Astrocyte of the cerebellum (primary cell): Measurements from ENCODE around the gene EYS.

ENCODE experiments used
- DNase-seq: peaks from one replicate; pipeline ENCODE4 v3.0.0-alpha.2; 2011; ENCODE audit warnings: low read depth
- H3K4me3 ChIP-seq: 2 replicates; pipeline ENCODE4 v1.5.1; 2011; ENCODE audit warnings: mild to moderate bottlenecking, low read depth, low read length, moderate library complexity
- in situ Hi-C: cut with HindIII; loops from 2 replicates; pipeline ENCODE4 v1.10.0; 2017; ENCODE audit warnings: low sequenced_read_pairs
- TF ChIP-seq, protein P1 (sequence below): IDR thresholded peaks from 2 replicates; pipeline ENCODE4 v1.5.1; 2012; ENCODE audit warnings: low read length, low read depth, moderate library complexity, mild to moderate bottlenecking; ENCODE audit errors: missing control alignments

Gene EYS

DNA sequence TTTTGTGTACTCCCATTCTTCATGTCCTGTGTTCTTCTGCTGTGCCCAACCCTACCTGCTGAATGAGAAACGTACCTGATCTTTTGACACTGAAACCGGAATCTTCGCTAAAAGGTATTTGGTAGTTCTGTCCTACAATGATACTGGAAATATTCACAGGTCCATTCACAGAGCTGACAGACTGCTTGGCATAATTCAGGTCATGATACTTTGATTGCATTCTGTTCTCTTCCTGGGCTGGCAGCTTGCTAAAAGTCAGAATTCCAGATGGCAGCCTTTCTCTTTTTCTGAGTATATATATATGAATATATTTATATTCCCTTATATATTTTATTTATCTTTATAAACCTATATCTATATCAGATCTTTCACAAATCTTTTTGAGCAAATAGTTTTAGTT lies 1696.4 kb downstream of the EYS start:
- DNase-seq: no peak
- in situ Hi-C loops: no loop called here
- TF ChIP-seq, protein P1, sequence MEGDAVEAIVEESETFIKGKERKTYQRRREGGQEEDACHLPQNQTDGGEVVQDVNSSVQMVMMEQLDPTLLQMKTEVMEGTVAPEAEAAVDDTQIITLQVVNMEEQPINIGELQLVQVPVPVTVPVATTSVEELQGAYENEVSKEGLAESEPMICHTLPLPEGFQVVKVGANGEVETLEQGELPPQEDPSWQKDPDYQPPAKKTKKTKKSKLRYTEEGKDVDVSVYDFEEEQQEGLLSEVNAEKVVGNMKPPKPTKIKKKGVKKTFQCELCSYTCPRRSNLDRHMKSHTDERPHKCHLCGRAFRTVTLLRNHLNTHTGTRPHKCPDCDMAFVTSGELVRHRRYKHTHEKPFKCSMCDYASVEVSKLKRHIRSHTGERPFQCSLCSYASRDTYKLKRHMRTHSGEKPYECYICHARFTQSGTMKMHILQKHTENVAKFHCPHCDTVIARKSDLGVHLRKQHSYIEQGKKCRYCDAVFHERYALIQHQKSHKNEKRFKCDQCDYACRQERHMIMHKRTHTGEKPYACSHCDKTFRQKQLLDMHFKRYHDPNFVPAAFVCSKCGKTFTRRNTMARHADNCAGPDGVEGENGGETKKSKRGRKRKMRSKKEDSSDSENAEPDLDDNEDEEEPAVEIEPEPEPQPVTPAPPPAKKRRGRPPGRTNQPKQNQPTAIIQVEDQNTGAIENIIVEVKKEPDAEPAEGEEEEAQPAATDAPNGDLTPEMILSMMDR: no peak
- no peak overlapping the region for H3K4me3 ChIP-seq

DNA sequence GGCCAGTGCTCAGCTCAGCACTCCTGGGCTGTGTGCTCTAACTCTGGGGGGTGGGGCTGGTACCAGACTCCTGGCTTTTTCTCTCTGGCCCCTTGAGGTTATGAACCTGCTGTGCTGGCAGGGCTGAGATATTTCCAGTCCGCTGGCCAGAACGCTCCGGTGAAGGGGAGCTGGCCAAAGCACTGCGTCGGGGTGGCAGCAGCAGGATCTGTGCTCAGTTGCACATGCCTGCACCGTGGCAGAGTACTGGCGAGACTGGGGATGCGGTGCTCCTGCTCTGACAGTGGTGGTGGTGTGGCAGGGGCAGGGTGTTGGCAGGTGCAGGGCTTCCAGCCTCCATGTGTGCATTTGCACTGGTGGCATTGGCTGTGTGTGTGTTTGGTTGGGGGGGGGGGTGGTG lies 1697.0 kb downstream of the EYS start:
- H3K4me3 ChIP-seq: no peak overlapping the region
- TF ChIP-seq, protein P1: no peak
- no peak for DNase-seq
- in situ Hi-C loops: no loop called here

DNA sequence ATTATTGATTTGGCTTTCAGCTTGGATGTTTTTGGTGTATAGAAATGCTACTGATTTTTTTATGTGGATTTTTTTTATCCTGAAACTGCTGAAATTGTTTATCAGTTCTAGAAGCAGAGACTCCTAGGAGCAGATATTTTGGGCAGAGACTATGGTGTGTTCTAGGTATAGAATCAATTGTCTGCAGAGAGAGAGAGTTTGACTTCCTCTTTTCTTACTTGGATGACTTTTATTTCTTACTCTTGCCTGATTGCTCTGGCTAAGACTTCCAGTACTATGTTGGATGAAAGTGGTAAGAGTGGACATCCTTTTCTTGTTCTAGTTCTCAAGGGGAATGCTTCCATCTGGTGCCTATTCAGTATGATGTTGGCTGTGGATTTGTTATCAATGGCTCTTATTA lies 1700.8 kb downstream of the EYS start:
- no peak overlapping the region for H3K4me3 ChIP-seq
- in situ Hi-C loops: no loop called here
- no peak for DNase-seq
- TF ChIP-seq, protein P1: no peak

DNA sequence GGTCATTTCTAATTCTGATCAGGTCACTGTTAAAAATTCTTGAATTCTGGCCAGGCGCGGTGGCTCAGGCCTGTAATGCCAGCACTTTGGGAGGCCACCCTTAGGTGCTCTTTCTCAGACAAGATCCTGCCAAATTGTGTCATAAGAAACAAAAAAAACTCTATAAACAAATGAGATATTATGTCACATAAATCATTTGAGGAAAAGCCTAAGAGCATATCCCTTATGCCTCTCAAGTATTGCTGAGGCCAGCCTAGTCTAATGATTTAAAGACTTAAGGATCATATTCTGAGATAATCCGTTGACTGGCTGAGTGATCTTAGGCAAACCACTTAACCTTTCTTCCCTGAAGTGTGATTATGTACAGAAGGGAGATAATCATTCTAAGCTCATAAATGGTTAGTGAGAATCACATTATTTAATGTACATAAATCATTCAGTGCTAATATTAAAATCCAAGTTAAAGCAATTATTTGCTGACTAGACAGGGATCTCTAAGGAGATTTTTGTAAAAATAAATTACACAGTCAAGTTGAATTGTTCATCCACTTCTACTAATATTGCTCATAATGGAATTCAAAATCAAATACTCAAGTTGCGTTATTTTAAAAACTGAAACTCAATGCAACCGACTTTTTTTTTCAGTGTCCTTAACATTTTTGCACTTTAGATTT lies 1706.1 kb downstream of the EYS start:
- TF ChIP-seq, protein P1: no peak
- H3K4me3 ChIP-seq: no peak overlapping the region
- in situ Hi-C loops: no loop called here
- no peak for DNase-seq

DNA sequence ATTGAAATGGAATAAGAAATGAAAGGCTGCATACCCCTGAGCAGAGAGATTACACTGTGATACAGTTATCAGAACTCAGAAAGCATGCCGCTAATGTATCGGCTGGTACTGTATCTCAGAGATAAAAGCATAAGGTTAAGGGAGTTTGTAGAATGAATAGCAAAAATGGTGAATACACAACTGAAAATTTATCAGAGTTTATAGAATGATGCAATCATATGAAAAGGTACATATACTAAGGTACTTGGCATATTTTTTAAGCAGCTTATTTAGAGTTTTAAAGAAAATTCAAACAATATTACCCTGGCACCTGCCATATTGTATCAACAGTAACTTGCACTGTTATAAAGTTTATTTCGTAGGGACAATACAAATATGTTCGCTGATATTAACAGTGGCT lies 1707.4 kb downstream of the EYS start:
- in situ Hi-C loops: no loop called here
- H3K4me3 ChIP-seq: no peak overlapping the region
- DNase-seq: no peak
- TF ChIP-seq, protein P1: no peak

DNA sequence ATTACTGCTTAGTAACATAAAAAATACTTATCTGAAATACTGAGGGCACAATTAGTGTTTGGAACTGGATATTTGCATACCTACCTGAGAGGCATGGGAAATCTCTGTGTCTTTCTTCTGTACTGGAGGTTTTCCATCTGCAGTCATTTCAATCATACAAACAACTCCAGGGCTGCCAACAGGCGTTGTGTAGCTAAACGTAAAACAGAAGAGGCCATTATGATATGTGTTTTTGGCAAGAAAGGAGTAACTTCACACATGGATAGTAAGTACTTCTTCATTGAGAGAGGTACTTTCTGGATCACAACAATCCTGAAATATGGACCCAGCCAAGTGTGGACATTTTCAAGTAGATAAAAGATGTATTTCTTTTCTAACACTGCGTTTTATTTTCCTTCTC lies 1708.0 kb downstream of the EYS start:
- no peak for DNase-seq
- H3K4me3 ChIP-seq: no peak overlapping the region
- in situ Hi-C loops: no loop called here
- TF ChIP-seq, protein P1: no peak
